Ishikawa (cell line): ENCODE results near the gene ARID1B.

Experiments used
- CEBPB ChIP-seq: IDR thresholded peaks from 2 replicates; pipeline ENCODE4 v1.6.1; 2012
- CREB1 ChIP-seq: IDR thresholded peaks from 2 replicates; pipeline ENCODE4 v1.6.1; 2012; ENCODE audit warnings: low read depth
- EGR1 ChIP-seq: IDR thresholded peaks from 2 replicates; pipeline ENCODE4 v1.6.1; 2012
- EP300 ChIP-seq: IDR thresholded peaks from 2 replicates; pipeline ENCODE4 v1.6.1; 2012; ENCODE audit warnings: borderline replicate concordance
- FOXM1 ChIP-seq: IDR thresholded peaks from 2 replicates; pipeline ENCODE4 v1.6.1; 2012; ENCODE audit warnings: low read depth, borderline replicate concordance
- MAX ChIP-seq: IDR thresholded peaks from 2 replicates; pipeline ENCODE4 v1.6.1; 2012
- NFIC ChIP-seq: IDR thresholded peaks from 2 replicates; pipeline ENCODE4 v1.6.1; 2012
- RAD21 ChIP-seq: IDR thresholded peaks from 2 replicates; pipeline ENCODE4 v1.6.1; 2012; ENCODE audit warnings: low read depth
- REST ChIP-seq: IDR thresholded peaks from 2 replicates; pipeline ENCODE4 v1.6.1; 2012; ENCODE audit warnings: low read depth, mild to moderate bottlenecking
- TAF1 ChIP-seq: IDR thresholded peaks from 2 replicates; pipeline ENCODE4 v1.6.1; 2012; ENCODE audit warnings: low read depth, mild to moderate bottlenecking
- TCF12 ChIP-seq: IDR thresholded peaks from 2 replicates; pipeline ENCODE4 v1.6.1; 2012; ENCODE audit warnings: low read depth
- TEAD4 ChIP-seq: IDR thresholded peaks from 2 replicates; pipeline ENCODE4 v1.6.1; 2012
- USF1 ChIP-seq: IDR thresholded peaks from 2 replicates; pipeline ENCODE4 v1.6.1; 2012
- YY1 ChIP-seq: IDR thresholded peaks from 2 replicates; pipeline ENCODE4 v1.6.1; 2012; ENCODE audit warnings: low read depth
- ZBTB7A ChIP-seq: IDR thresholded peaks from 2 replicates; pipeline ENCODE4 v1.6.1; 2012; ENCODE audit warnings: low read depth

Gene ARID1B

GRCh38 chr6:156960525-156960924 lies 183.3 kb downstream of the ARID1B start:
- TF ChIP-seq REST (no peak), MAX (no peak), TEAD4 (no peak), YY1 (no peak), EGR1 (no peak), CREB1 (no peak), RAD21 (no peak), NFIC (no peak), TCF12 (no peak), CEBPB (no peak), USF1 (no peak), FOXM1 (no peak), EP300 (no peak)

- TF ChIP-seq MAX (no peak), RAD21 (no peak), CREB1 (no peak), YY1 (no peak), TEAD4 (no peak), EP300 (no peak), FOXM1 (no peak), REST (no peak)
Observed at GRCh38 chr6:156961282-156961892, 184.2 kb downstream of the ARID1B start.

GRCh38 chr6:156963712-156964700 lies 186.8 kb downstream of the ARID1B start:
- TF ChIP-seq RAD21 (no peak), TAF1 (no peak), EGR1 (no peak), USF1 (no peak), ZBTB7A (no peak), TEAD4 (no peak), MAX (no peak), EP300 (no peak), CREB1 (no peak), REST (no peak), TCF12 (no peak), FOXM1 (no peak)

- TF ChIP-seq MAX, result no peak
- no peak for TF ChIP-seq FOXM1
- no peak for TF ChIP-seq NFIC
- no peak for TF ChIP-seq TAF1
- TF ChIP-seq USF1, result no peak
- no peak for TF ChIP-seq CEBPB
- TF ChIP-seq RAD21, result no peak
- no peak for TF ChIP-seq CREB1
- no peak for TF ChIP-seq EP300
Observed at GRCh38 chr6:156967852-156968251, 190.7 kb downstream of the ARID1B start.
